Upper lobe of left lung (tissue), 6 donors: Measurements from ENCODE around the gene CYB5R3. TPM values are rescaled to one million over a fixed set of nuclear protein-coding genes. Genes with fewer than 3 reads are reported as not detected.
A peak's percentile ranks its signal among the peaks of the same experiment; 100 is the strongest.
"Not testable (repeated sequence)": the region's sequence is repeated elsewhere in the genome, so short reads cannot be mapped to it uniquely, and the experiment has no call there.

Experiments used
- ATAC-seq, 2 donors: fragments of 200-7000 bp; cut with Tn5 transposase; one replicate each; pipeline ENCODE4 v1.9.1; 2022; ENCODE audit warnings: mild to moderate bottlenecking in 2 of 2, moderate library complexity in 2 of 2; ENCODE audit not compliant: low FRiP score in 2 of 2
- DNase-seq, 2 donors: peaks; one replicate each; pipeline ENCODE4 v3.0.0-alpha.2; 2019 to 2020
- H3K27ac ChIP-seq, 4 donors: fragments of 200-600 bp; sonication (generic); one replicate each; pipeline ENCODE4 v1.5.1; 2016 to 2019
- H3K27me3 ChIP-seq, 4 donors: fragments of 200-600 bp; sonication (generic); one replicate each; pipeline ENCODE4 v1.5.1; 2017 to 2019
- H3K36me3 ChIP-seq, 4 donors: fragments of 200-600 bp; sonication (generic); one replicate each; pipeline ENCODE4 v1.5.1; 2016 to 2019
- H3K4me1 ChIP-seq, 4 donors: fragments of 200-600 bp; sonication (generic); one replicate each; pipeline ENCODE4 v1.5.1; 2018 to 2019
- H3K4me3 ChIP-seq, 4 donors: fragments of 200-600 bp; sonication (generic); one replicate each; pipeline ENCODE4 v1.5.1; 2017 to 2019; ENCODE audit warnings: mild to moderate bottlenecking in 2 of 4, moderate library complexity in 1 of 4
- H3K9me3 ChIP-seq, 4 donors: fragments of 200-600 bp; sonication (generic); one replicate each; pipeline ENCODE4 v1.5.1; 2018 to 2019
- CTCF ChIP-seq, 6 experiments: fragments of 450-650 bp in 4 of 6; fragments of 200-600 bp in 2 of 6; sonication (generic) in 2 of 6; IDR thresholded peaks; one replicate each; pipeline ENCODE4 v1.5.1; 2016 to 2019; ENCODE audit warnings: antibody characterized with exemption in 6 of 6
- EP300 ChIP-seq, 4 donors: sonication (generic); formaldehyde crosslinking; IDR thresholded peaks; one replicate each; pipeline ENCODE4 v1.5.1; 2017; ENCODE audit warnings: antibody characterized with exemption in 4 of 4, control low read depth in 2 of 4
- POLR2A ChIP-seq, 4 donors: fragments of 450-650 bp; IDR thresholded peaks; one replicate each; pipeline ENCODE4 v1.5.1; 2016 to 2017; ENCODE audit warnings: antibody characterized with exemption in 4 of 4, mild to moderate bottlenecking in 2 of 4
- POLR2AphosphoS5 ChIP-seq, 2 donors: sonication (generic); formaldehyde crosslinking; IDR thresholded peaks; one replicate each; pipeline ENCODE4 v1.5.1; 2017; ENCODE audit warnings: antibody characterized with exemption in 2 of 2
- WGBS, 2 donors: methylation state at CpG; one replicate each; pipeline ENCODE4 v1.1.5; 2017 to 2018; 5-methylcytosine and 5-hydroxymethylcytosine counted together
- total RNA-seq, 6 donors: library from RNA; depleted of rRNA in 4 of 6; stranded (reverse); fragments of >200 nt in 4 of 6; gene quantifications; one replicate each; pipeline versions ENCODE4 v1.1.0 to v1.2.1, GENCODE V29; 2016 to 2021
- donor health status: DM: no; HTN: no; CAD: no; lungs with moderate emphysema.
- donor health status: DM: no; HTN: yes; CAD: no; lungs with severe emphysema.

Gene CYB5R3
- total RNA-seq, 6 donors from 2014 or later: 79.6 to 265 (median 220) TPM

DNA sequence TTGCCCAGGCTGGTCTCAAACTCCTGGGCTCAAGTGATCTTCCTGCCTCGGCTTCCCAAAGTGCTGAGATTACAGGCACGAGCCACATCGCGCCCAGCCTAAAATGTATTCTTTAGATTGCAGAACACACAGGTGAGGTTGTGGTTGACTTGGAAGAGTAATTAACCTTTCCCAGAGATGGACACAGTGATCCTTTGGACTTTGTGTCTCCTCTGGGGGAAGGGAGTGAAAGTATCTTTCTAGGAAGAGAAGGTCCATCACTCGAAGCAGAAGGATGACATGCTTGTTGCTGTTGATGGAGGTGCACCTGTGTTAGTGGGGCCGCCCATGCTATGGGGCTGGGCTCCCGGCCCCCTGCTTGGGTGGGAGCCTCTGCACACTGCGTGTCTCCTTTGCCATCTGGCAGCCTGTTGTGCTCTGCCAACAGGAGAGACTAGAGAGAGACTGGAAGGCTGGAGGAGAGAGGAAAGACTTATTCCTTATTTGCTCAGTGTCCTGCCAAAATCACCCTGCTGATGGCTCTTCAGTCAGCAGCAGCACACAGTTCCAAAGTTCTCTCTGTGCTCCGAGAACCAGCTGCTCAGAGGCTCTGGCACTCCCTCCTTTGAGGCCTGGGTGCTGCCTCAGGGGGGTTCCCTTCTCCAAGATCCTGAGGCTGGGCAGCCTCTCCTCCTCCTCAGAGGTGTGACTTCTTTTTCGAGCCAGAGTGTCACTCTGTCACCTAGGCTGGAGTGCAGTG is 33.1 kb upstream of the CYB5R3 start:
- ATAC-seq (no peak), DNase-seq (no peak)
- Histone ChIP-seq H3K4me3 (no peak overlapping the region), H3K9me3 (peaks cover 0 to 7% (median 0%) of the 10 kb centered on the region in 4 donors), H3K4me1 (peaks cover 20 to 42% (median 28%) of the 10 kb centered on the region in 4 donors), H3K36me3 (no peaks in the 10 kb centered on the region), H3K27me3 (no peaks in the 10 kb centered on the region), H3K27ac (peak overlapping the region in 3 of 4 donors; percentile 49 to 88 (median 64))
- 65 to 69% methylated on average over 10 of the region's 10 CpGs for WGBS, 2 donors
- no peak for TF ChIP-seq POLR2AphosphoS5 (IDR thresholded peaks at IDR 0.05)
- no peak for TF ChIP-seq CTCF (IDR thresholded peaks at IDR 0.05)
- TF ChIP-seq EP300 (IDR thresholded peaks at IDR 0.05): no peak
- no peak for TF ChIP-seq POLR2A (IDR thresholded peaks at IDR 0.05)

DNA sequence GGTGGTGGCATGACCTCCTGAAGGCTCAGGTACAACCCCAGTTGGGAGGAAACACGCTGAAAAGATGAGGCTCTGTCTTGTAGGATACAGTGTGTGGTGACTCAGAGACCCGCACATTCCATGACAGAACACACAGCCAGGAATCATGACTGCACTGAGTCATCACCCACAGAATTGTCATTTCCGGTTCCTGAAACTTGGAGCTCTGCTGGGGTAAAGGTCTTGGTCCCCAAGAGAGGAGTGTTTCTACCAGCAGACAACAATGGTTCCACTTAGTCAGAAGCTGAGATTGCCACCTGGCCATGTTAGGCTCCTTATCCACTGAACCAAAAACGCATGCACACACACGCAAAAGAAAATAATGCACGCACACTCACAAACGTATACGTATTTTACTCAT is 31.5 kb upstream of the CYB5R3 start:
- no peaks in the 10 kb centered on the region for H3K27me3 ChIP-seq
- ATAC-seq: peak; percentile 67 to 73
- no peak for DNase-seq
- WGBS, 2 donors: 78 to 84% methylated on average over 5 to 8 of the region's 8 CpGs
- no peak overlapping the region for H3K4me3 ChIP-seq
- H3K4me1 ChIP-seq: peaks cover 9 to 37% (median 18%) of the 10 kb centered on the region in 4 donors
- H3K27ac ChIP-seq: peak overlapping the region in 1 of 4 donors; percentile 44
- no peaks in the 10 kb centered on the region for H3K36me3 ChIP-seq
- TF ChIP-seq POLR2AphosphoS5 (IDR thresholded peaks at IDR 0.05) (peak in 1 of 2 donors; percentile 38), CTCF (IDR thresholded peaks at IDR 0.05) (no peak), POLR2A (IDR thresholded peaks at IDR 0.05) (no peak), EP300 (IDR thresholded peaks at IDR 0.05) (no peak)
- peaks cover 0 to 7% (median 0%) of the 10 kb centered on the region in 4 donors for H3K9me3 ChIP-seq

GRCh38 chr22:42679691-42680090 is 30.5 kb upstream of the CYB5R3 start:
- Histone ChIP-seq H3K36me3 (no peaks in the 10 kb centered on the region), H3K4me3 (no peak overlapping the region), H3K27me3 (no peaks in the 10 kb centered on the region), H3K9me3 (peaks cover 0 to 7% (median 0%) of the 10 kb centered on the region in 4 donors), H3K27ac (no peak overlapping the region), H3K4me1 (peaks cover 7 to 31% (median 16%) of the 10 kb centered on the region in 4 donors)
- DNase-seq (no peak), ATAC-seq (no peak)
- WGBS, 2 donors: 90 to 98% methylated on average over 4 of the region's 4 CpGs
- TF ChIP-seq POLR2A (IDR thresholded peaks at IDR 0.05) (no peak), EP300 (IDR thresholded peaks at IDR 0.05) (no peak), CTCF (IDR thresholded peaks at IDR 0.05) (no peak), POLR2AphosphoS5 (IDR thresholded peaks at IDR 0.05) (no peak)

- Histone ChIP-seq H3K4me1 (peaks cover 7 to 30% (median 14%) of the 10 kb centered on the region in 4 donors), H3K27me3 (no peaks in the 10 kb centered on the region), H3K27ac (no peak overlapping the region), H3K9me3 (peaks cover 0 to 7% (median 0%) of the 10 kb centered on the region in 4 donors), H3K36me3 (no peaks in the 10 kb centered on the region), H3K4me3 (no peak overlapping the region)
- DNase-seq (no peak), ATAC-seq (no peak)
- WGBS, 2 donors: 94 to 100% methylated on average over 1 of the region's 1 CpG
- TF ChIP-seq EP300 (IDR thresholded peaks at IDR 0.05) (no peak), POLR2AphosphoS5 (IDR thresholded peaks at IDR 0.05) (no peak), CTCF (IDR thresholded peaks at IDR 0.05) (no peak), POLR2A (IDR thresholded peaks at IDR 0.05) (no peak)
These were observed 29.7 kb upstream of the CYB5R3 start for GRCh38 chr22:42678894-42679293.

DNA sequence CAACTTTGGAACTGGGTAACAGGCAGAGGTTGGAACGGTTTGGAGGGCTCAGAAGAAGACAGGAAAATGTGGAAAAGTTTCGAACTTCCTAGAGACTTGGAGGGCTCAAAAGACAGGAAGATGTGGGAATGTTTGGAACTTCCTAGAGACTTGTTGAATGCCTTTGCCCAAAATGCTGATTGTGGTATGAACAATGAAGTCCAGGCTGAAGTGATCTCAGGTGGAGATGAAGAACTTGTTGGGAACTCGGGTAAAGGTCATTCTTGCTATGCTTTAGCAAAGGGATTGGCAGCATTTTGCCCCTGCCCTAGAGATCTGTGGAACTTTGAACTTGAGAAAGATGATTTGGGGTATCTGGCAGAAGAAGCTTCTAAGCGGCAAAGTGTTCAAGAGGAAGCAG is 28.7 kb upstream of the CYB5R3 start:
- WGBS, 2 donors: 77 to 80% methylated on average over 4 of the region's 4 CpGs
- not testable (repeated sequence) for H3K4me3 ChIP-seq, H3K27ac ChIP-seq, H3K27me3 ChIP-seq, DNase-seq, H3K9me3 ChIP-seq, H3K36me3 ChIP-seq, ATAC-seq
- H3K4me1 ChIP-seq: peaks cover 7 to 31% (median 13%) of the 10 kb centered on the region in 4 donors
